ENCODE measurements around the gene UNC79. TPM values are rescaled to one million over a fixed set of nuclear protein-coding genes. Genes with fewer than 3 reads are reported as not detected.

Gene UNC79
- total and polyA plus RNA-seq, 3 donors from 2014 or later: 4.3 to 10.7 (median 5.5) TPM

DNA sequence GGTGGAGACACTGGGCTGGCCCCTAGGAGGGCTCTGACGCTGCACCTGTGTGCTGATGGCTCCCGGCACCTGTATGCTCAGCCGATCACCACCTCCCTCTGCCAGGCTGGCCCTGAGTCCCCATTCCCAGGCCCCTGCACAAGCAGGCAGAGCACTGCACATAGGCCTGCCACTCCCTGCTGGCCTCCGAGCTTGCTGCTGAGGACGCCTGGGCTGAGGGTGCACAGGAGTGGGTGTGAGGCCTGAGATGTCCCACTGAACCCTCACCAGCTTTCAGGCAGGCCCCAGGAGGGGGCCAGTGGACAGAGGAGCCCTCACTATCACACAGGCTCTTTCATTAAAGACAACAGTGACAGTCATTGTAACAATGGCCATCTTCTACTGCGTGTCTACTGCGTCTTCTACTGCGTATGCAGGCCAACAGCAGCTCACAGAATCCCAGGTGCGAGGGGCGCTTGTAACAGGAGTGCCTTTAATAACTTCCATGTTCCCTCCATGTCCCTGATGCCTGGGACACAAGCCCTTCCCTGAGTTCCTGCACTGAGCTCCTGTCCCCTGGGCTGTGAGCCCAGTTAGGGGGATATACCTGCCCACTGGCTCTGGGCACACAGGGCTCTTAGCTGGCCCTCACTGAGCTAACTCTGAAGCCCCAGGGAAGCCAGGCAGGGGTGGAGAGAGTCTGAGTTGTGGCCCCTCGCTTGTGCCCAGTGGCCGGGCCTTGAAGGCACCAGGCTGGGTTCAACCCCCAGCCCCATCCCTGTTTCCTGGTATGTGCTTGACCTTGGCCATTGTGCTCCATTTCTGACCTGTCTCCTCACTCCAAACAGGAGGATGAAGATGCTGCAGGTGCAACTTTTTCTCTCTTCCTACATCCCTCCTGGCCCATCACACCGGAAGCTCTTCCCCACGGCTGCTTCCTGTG, 286.3 kb downstream of the UNC79 start:
- DNase-seq: no peak
- Histone ChIP-seq H3K9me3 (no peaks in the 10 kb centered on the region), H3K36me3 (ENCODE audit: low read depth, missing control alignments) (no peaks in the 10 kb centered on the region), H3K4me3 (no peak overlapping the region), H3K27ac (no peak overlapping the region), H3K4me1 (no peaks in the 10 kb centered on the region), H3K27me3 (no peaks in the 10 kb centered on the region)
- no peak for TF ChIP-seq POLR2A (IDR thresholded peaks at IDR 0.05)
- TF ChIP-seq CTCF (IDR thresholded peaks at IDR 0.05): no peak
- WGBS, 2 donors: 94 to 99% methylated on average over 10 to 14 of the region's 14 CpGs
- intact Hi-C loops (cut with DNase I; ENCODE audit: low total_unique reads): no loop called here

GRCh38 chr14:93717668-93718320, 287.1 kb downstream of the UNC79 start:
- H3K27ac ChIP-seq: no peak overlapping the region
- DNase-seq: no peak
- no peak overlapping the region for H3K4me3 ChIP-seq
- H3K36me3 ChIP-seq (ENCODE audit: low read depth, missing control alignments): no peaks in the 10 kb centered on the region
- H3K27me3 ChIP-seq: no peaks in the 10 kb centered on the region
- intact Hi-C loops (cut with DNase I; ENCODE audit: low total_unique reads): no loop called here
- no peaks in the 10 kb centered on the region for H3K9me3 ChIP-seq
- WGBS, 2 donors: 91 to 94% methylated on average over 13 of the region's 13 CpGs
- H3K4me1 ChIP-seq: no peaks in the 10 kb centered on the region
- TF ChIP-seq POLR2A (IDR thresholded peaks at IDR 0.05): no peak
- TF ChIP-seq CTCF (IDR thresholded peaks at IDR 0.05): no peak

GRCh38 chr14:93719256-93719655, 288.5 kb downstream of the UNC79 start:
- H3K9me3 ChIP-seq: no peaks in the 10 kb centered on the region
- H3K27me3 ChIP-seq: no peaks in the 10 kb centered on the region
- intact Hi-C loops (cut with DNase I; ENCODE audit: low total_unique reads): no loop called here
- no peak overlapping the region for H3K4me3 ChIP-seq
- no peaks in the 10 kb centered on the region for H3K4me1 ChIP-seq
- 93 to 95% methylated on average over 3 of the region's 3 CpGs for WGBS, 2 donors
- no peak for TF ChIP-seq CTCF (IDR thresholded peaks at IDR 0.05)
- H3K27ac ChIP-seq: no peak overlapping the region
- no peak for DNase-seq
- H3K36me3 ChIP-seq (ENCODE audit: low read depth, missing control alignments): no peaks in the 10 kb centered on the region

- TF ChIP-seq POLR2A (IDR thresholded peaks at IDR 0.05) (no peak), CTCF (IDR thresholded peaks at IDR 0.05) (no peak)
- DNase-seq: no peak
- H3K36me3 ChIP-seq (ENCODE audit: low read depth, missing control alignments): no peaks in the 10 kb centered on the region
These were observed 289.5 kb downstream of the UNC79 start for GRCh38 chr14:93720076-93720815.

More at GRCh38 chr14:93720076-93720815, 289.5 kb downstream of the UNC79 start:
- H3K9me3 ChIP-seq: no peaks in the 10 kb centered on the region
- H3K4me1 ChIP-seq: no peaks in the 10 kb centered on the region
- no peaks in the 10 kb centered on the region for H3K27me3 ChIP-seq
- no peak overlapping the region for H3K4me3 ChIP-seq
- WGBS, 2 donors: 77 to 89% methylated on average over 9 to 12 of the region's 12 CpGs
- H3K27ac ChIP-seq: no peak overlapping the region
- intact Hi-C loops (cut with DNase I; ENCODE audit: low total_unique reads): no loop called here

All from testis (tissue), 3 donors.